ENCODE measurements around the gene NARS2.
"Not testable (repeated sequence)": the region's sequence is repeated elsewhere in the genome, so short reads cannot be mapped to it uniquely, and the experiment has no call there.

The NARS2 gene

DNA sequence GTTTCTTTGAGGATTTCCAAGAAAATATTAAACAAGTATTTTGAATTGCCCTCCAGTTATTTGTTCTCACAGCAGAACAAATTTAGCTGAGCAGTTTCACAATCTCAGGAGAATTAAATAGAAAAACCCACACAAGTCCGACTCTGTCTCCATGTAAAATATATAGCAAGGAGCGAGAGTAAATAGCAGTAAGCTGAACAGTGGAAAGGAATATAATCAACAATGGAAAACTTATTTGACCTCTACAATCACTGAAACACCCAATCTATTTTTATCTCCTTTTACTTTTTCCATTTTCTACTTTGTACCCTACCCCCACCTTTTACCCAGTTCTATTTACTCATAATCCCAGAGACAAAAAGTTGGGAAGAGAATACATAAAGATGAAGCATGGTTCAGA is 34.4 kb downstream of the NARS2 start:
- no peak for FAIRE-seq

DNA sequence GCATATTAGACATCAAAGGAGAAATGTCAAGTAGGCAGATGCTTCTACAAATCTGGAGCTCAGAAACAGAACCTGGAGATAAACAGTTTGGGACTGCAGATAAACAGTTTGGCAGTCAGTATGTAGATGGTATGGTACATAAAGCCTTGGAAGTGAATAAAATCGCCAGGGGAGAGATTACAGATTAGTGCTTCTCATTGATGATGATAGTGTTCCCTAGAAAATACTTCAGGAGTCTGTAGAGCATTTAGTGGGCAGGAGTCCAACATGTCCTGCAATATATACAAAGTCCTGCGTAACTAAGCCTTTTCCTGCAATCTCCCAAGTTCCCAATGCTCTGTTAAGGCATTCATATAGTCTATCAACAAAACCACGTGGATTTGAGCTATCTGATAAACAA is 35.2 kb downstream of the NARS2 start:
- FAIRE-seq: no peak

DNA sequence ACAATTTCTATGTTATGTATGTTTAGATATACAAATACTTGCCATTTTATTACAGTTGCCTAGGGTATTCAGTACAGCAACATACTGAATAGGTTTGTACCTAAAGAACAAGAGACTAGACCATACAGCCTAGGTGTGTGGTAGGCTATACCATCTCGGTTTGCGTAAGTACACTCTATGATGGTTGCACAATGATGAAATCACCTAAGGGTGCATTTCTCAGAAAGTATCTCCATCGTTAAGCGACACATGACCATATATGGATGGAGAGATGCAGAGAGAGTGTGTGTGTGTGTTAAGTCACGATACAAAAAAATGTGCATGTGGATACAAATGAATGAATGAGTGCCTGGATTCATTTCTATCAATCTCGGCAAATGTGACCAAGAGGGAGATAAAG is 37.7 kb downstream of the NARS2 start:
- FAIRE-seq: no peak

DNA sequence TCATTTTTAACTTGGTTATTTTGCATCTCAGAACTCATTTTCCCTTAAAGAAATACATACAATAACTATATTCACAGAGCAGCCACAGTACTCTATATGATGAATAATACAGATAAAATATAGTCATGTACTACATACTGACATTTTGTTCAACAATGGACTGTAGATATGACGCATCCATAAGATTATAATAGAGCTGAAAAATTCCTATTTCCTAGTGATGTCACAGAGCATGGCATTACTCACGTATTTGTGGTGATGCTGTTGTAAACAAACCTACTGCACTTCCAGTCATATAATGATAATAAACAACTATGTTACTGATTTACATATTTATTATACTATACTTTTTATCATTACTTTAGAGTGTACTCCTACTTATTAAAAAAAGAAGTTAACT is 38.7 kb downstream of the NARS2 start:
- no peak for FAIRE-seq

DNA sequence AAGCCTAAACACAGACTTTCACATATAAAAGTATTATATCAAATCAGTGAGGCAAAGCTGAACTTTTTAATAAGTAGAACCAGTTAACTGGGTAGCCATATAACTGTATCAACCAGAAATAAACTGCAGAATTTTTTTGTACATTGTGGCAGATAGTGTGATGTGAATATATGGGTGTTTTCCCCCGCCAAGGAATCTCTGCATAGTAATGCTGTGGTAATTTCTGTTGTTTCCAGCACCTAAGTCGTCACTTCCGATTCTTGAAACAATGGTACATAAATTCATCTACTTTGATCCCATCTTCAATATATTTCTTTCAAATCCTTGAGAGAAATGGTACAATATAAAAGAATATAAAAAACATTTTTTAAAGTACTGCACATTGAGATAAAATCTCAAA is 39.6 kb downstream of the NARS2 start:
- FAIRE-seq: no peak

DNA sequence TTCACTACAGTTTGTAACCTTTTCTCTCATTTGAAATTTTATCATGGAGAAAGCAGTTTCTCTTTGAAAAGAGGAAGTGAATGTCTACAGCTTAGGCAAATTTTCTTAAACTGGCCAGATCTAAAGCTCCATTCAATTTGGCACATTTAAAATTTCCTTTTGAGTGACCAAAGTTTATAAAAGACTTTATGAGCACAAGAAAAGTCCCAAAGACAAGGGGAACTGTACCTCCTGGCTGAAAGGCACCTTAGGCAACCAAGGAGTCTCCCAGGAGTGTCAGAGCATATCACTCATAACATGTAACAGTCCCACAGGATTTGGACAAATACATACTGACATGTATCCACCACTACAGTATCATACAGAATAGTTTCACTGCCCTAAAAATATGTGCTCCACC is 41.3 kb downstream of the NARS2 start:
- no peak for FAIRE-seq

DNA sequence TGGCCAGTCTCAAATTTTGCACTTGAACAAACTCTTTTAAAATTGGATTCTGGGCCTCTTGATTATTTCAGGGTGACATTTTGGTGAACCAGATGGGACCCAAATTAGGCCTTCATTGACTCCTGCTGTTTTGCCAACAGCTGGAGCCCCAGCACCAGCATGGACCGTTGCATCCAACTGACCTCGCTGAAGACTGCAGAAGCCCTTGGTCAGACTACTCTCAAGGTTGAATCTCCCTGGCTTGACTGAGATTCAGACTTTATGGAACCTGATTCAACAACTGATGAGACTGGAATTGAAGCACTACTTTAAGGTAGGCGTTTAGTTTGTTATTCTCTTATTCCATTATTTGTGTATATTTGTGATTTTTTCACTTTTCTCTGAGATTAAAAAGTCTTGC is 41.7 kb downstream of the NARS2 start:
- FAIRE-seq: no peak

DNA sequence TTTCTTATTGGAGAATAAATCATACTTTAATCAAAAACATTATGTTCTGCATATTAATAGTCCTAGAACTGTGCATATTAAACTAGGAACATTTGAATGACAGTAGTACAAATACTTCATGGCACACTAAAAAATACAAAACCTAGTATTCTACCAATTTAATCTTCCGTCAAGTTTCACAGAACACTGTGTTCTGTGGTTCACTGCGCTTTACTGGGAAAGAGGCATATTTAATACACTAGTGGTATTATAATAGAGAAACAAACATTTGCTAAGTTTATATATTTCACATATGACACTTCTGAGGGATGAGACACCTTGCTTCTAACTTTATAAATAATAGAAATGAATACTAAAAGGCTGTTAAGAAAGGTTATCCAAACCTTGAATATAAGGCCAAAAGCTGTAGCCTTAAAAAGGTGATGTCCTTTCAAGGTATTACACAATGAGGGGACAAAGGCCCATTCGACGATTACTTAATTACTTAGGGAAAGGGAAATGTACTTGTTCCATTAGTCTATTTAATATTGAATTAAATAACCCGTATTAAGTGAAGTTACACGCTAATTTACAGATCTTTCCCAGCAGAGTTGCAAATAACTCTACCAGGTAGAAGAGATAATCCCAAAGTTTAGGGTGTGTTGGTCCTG is 48.0 kb downstream of the NARS2 start:
- no peak for FAIRE-seq

DNA sequence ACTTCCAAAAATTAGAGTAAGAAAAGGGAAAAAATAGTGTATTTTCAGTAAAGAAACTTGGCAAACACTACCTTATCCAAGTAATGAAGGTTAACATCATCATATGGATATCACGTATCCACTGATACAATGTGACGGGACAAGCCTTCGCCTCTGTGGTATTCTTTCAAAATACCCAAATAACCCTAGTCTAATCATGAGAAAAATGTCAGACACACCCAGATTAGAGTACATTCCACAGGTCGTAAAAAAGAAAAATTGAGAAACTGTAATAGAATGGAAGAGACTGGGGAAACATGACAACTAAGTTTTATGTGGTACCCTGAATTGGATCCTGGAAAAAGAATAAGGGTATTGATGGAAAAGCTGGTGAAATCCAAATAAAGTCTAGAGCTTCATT is 48.9 kb downstream of the NARS2 start:
- no peak for FAIRE-seq

DNA sequence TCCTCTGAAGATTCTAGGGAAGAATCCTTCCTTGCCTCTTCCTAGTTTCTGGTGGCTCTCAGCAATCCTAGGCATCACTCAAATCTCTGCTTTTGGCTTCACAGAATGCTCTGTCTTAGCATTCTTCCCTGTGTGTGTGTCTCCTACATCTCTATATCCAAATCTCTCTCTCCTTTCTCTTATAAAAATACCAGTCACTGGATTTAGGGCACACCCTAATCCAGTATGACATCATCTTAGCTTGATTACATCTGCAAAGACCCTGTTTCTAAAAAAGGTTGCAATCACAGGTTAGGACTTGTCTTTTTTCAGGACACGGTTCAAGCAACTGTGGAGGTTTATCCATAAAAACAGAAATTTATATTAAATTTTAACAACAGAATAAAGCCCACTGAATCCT is 54.4 kb downstream of the NARS2 start:
- no peak for FAIRE-seq

DNA sequence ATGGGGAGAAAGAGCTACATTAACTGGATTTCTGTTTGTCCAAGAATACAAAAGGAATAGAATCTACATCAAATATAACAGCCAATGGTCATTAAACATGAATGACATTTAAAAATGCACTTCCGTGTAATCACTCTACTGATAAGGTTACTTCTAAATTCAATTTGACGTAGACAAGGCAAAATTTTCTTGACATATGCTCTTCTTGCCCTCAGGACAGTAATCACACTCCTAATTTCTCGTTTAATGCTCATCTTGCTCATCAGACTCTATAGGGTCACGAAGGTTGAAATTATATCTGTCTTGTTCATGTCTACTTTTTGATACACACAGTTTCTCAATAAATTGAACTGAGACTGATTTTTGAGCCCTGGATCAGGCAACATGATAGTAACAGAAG is 58.4 kb downstream of the NARS2 start:
- FAIRE-seq: no peak

DNA sequence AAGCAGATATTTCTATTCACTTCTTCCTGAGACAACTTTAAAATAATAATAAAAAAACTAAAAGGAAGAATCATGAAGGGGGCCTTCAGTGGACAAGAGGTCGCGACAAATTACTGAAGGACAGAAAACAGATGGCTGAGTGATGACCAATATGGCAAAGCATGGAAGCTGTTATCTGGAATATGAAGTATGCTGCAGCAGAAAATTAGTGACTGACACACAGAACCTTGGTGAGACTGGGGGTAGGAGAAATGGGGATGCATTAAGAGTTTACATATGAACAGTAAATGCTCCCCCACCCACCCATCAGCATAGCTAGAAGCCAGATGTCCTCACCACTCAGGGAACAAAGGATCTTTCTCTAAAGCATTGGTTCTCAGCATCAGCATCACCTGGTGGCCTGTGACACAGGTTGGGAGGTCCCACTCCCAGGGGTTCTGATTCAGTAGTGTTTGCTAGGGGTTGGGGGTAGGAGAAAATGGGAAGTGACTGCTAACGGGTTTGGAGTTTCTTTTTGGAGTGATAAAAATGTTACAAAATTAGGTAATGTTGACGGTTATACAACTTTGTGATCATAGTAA is 59.7 kb downstream of the NARS2 start:
- no peak for FAIRE-seq

DNA sequence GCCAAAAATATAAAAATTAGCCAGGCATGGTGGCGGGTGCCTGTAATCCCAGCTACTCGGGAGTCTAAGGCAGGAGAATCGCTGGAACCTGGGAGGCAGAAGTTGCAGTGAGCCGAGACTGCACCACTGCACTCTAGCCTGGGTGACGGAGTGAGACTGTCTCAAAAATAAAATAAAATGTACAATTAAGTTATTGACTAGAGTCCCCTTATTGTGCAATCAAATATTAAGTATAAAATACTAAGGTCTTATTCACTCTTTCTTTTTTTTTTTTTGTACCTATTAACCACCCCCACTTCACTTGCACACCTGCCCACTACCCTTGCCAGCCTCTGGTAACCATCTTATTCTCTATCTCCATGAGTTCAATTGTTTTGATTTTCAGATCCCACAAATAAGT is 61.6 kb downstream of the NARS2 start:
- not testable (repeated sequence) for FAIRE-seq

DNA sequence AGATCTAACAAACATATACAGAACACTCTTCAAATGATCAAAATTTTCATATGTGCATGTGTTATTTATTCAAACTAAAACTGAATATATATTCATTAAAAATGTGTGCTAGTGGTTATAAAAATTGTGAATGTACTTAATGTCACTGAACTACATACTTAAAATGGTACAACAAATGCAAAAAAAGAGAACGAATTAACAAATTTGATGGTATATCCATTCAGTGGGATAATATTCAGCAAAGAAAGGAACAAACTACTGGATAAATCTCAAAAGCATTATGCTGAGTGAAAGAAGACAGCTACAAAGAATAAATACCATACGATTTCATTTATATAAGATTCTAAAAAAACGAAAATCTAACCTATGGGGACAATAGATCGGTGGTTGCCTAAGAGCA is 64.1 kb downstream of the NARS2 start:
- peak; percentile 39 for FAIRE-seq

DNA sequence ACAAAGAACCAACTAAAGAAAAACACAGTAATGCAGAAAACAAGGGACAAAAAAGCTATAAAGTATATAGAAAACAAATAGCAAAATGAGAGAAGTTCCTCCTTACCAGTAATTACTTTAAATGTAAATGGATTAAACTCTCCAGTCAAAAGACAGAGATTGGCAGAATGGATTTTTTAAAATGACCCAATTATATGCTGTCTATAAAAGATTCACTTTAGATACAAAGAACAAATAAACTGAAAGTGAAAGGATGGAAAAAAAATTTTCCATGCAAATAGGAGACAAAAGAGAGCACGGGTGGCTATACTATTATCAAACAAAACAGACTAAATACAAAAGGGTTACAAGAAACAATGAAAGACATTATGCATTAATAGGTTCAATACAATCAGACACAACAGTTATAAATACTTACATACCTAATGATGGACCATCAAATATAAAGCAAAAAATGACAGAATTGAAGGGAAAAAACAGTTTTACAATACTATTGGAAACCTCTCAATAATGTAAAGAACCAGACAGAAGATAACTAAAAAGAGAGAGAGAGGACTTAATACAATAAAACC is 64.6 kb downstream of the NARS2 start:
- FAIRE-seq: no peak

DNA sequence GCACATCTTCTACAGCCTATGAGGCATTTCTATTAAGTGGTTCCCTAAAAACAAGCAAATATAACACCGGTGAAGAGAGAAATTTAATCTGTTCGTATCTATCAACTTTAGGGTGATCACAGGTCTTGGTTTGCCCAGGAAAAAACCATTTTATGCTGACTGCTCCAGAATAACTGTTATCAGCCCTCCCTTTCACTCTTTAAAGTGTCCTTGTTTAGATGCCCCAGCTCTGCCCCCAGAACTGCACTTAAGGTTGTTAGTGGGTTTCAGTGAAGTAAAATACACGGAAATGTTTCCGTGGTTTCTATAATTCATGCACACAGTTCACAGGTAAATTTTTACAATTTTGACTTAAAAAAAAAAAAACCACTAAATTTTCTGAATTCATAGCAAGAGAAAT is 70.0 kb downstream of the NARS2 start:
- no peak for FAIRE-seq

DNA sequence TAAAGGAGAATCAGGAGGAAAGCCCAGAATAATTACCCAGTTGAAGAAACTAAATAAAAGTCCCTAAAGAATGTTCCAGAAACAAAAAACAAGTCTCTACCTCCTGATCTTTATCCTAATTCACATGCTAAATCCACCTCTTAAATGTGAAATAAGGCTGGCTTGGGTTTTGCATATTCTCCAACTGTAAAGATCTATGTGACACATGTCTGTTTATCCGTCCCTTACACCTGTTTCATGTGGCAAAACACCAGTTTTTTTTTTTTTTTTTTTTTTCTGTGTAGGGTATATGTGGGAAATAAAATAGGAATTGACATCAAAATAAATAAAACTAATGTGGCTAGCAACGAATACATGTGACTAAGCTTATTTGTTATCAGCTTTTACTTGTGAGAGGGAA is 70.5 kb downstream of the NARS2 start:
- no peak for FAIRE-seq

DNA sequence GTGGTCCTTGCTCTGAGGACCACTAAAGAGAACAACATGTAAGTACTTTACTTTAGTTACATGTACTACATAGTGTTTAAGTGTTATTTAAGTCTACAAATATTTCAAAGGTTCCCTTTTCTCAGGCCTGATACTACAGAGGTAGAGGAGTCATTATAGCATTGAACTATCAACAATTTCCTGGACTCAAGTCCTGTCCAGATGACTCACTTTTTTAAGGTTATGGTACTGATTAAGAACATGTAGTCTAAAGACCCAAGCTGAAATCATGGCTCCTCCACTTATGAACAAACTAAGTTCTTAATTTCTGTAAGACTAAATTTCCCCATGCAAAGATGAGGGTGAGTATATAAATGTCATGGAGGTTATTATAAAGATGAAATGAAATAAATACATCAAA is 74.7 kb downstream of the NARS2 start:
- FAIRE-seq: no peak

DNA sequence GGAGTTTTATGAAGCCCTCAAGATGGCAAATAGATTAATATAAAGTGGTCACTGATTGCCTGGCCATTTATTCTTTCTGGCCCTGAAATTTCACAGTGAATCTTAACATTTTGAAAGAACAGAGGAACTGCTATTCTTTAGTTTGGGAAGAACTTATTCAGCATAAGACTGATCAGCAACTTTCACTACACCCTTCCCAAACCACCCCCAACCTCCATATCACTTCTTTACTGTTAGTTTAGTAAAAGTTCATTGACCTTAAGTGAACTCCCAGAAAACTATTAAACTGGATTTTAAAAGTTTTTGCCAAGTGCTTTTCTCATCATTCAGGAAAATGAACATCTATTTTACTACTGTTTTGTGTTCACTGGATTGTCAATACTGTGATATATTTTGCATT is 77.4 kb downstream of the NARS2 start:
- no peak for FAIRE-seq

DNA sequence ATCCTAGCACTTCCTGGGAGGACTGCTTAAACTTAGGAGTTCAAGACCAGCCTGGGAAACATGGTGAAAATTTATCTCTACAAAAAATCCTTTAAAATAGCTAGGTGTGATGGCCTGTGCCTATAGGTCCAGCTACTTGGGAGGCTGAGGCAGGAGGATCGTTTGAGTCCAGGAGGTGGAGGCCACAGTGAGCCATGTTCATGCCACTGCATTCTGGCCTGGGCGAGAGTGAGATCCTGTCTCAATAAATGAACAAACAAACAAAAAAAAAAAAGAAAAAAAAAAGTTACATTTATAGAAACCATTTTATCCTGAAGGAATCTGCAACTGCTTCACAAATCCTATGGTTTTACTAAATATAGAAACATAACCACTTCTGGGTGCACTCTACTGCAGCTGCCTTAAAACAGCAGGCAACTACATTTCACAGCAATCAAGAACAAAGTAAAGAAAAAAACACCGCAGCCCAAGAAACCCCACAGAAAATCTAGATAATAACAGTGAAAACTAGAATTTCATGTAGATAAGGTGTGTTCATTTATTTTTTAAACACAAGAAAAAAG is 81.2 kb downstream of the NARS2 start:
- FAIRE-seq: no peak

DNA sequence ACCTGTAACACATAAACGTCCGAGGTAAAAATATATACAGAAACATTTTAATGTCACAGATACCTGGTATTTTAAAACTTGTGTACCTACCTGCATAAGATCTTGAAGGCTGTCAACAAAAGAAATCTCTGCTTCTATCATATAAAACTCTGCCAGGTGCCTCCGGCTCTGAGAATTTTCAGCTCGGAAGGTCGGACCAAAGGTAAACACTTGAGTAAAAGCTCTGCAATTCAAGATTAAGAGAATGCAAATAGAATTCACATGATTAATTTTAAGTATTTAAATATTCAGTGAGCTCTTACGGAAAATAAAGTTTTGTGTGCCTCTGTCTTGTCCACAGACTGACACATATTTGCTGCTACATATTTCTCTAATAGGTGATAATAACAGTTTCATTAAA is 81.7 kb downstream of the NARS2 start:
- no peak for FAIRE-seq

DNA sequence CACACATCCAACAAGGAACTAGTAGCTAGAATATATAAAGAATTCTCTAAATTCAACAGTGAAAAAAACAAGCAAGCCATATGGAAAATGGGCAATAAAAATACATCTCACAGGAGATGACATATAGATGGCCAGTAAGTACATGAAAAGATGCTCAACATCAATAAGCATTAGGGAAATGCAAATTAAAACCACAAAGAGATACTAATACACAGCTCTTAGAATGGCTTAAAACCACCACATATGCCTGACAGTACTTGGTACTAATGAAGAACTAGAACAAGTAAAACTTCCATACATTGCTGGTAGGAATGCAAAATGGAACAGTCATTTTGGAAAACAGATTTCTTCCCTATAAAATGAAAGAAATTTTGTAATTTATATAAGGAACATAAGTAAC is 85.5 kb downstream of the NARS2 start:
- no peak for FAIRE-seq

DNA sequence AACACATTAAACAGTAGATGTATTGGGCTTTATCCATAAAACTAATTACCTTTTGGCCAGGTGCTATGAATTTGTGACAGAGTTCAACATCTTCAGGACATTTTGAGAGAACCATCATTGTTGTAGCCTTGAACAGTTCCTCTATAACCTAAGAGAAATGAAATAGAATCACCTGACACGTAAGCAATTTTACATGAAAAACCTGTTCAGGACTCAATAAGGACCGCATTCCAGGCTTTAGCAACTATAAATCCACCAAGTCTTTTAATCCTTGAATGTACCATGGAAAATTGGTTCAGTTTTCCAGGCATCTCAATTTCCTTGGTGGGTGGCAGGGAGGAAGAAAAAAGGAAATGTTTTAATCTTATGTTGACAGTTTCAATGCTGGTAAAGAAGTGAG is 96.1 kb downstream of the NARS2 start:
- no peak for FAIRE-seq

DNA sequence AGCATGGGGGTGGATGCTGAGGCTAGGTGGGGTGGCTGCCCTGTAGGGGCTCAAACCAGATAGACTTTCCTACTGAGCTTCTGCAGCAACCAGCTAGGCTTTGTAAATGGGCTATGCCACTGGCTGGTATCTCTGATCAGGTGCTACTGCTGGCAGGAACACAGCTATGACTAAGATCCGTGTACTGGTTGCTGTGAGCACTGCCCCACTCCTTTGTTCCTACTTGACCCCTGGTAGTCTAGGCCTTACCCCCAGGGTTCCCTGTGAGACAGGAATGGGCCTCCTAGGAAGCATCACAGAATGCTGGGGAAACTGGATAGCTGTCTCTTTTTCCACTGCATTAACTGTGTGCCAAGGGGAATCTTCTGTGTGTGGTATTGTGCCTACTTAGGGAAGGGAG is 98.6 kb downstream of the NARS2 start:
- no peak for FAIRE-seq

DNA sequence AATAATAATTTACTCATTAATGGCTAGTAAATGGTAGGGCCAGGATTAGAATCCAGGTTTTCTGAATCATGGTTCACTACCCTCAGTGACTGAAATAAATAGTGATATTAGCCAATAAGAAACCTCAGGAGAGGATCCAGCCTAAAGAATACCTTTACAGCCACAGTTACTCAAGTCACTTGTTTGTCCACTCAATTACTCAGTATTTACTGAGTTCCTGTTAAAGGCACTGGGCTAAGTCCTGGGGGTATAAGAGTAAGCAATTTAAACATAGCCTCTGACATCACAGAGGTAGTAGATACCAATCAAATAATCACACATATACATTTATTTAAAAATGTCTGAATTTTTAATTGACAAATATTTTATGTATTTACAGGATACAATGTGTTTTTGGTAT is 100.2 kb downstream of the NARS2 start:
- no peak for FAIRE-seq
